CD4-positive, alpha-beta T cell (primary cell): Measurements from ENCODE around the gene ZNF775. TPM values are rescaled to one million over a fixed set of nuclear protein-coding genes. Genes with fewer than 3 reads are reported as not detected.

Source experiments
- ATAC-seq: fragments of 200-7000 bp; cut with Tn5 transposase; one replicate; pipeline ENCODE4 v1.10.0; 2022; ENCODE audit warnings: mild to moderate bottlenecking; ENCODE audit not compliant: poor library complexity
- CTCF ChIA-PET: fragments of 350-600 bp; sonication (Branson Sonifier 250); formaldehyde crosslinking; loops from one replicate; lab custom pipeline; 2021; ENCODE audit warnings: antibody characterized with exemption, inconsistent platforms; lab: Charles Lee
- POLR2A ChIA-PET: fragments of 350-600 bp; sonication (Branson Sonifier 250); formaldehyde crosslinking; loops from one replicate; lab custom pipeline; 2021; ENCODE audit warnings: antibody characterized with exemption, inconsistent platforms; lab: Charles Lee
- DNase-seq, 14 experiments: peaks; one replicate each; pipeline ENCODE4 v3.0.0-alpha.2; 2013 to 2020; ENCODE audit warnings: mixed read lengths in 2 of 14
- H3K27ac ChIP-seq, 2 donors: one replicate each; pipeline versions ENCODE4 v1.5.1 to v1.7.0; 2013; ENCODE audit warnings: low read length in 2 of 2, low read depth in 1 of 2, mild to moderate bottlenecking in 1 of 2
- H3K27me3 ChIP-seq, 2 experiments: 1 replicate in 1 of 2; 2 replicates in 1 of 2; pipeline versions ENCODE4 v1.6.1 to v1.7.0; 2013; ENCODE audit warnings: low read length in 2 of 2, control low read depth in 1 of 2, mild to moderate bottlenecking in 1 of 2, moderate library complexity in 1 of 2; ENCODE audit not compliant: insufficient read depth in 2 of 2, control insufficient read depth in 1 of 2
- H3K36me3 ChIP-seq: one replicate; pipeline ENCODE4 v1.6.1; 2013; ENCODE audit warnings: low read length, control low read depth; ENCODE audit not compliant: insufficient read depth
- H3K4me1 ChIP-seq: one replicate; pipeline ENCODE4 v1.6.1; 2013; ENCODE audit warnings: low read length, control low read depth; ENCODE audit not compliant: insufficient read depth
- H3K4me3 ChIP-seq: one replicate; pipeline ENCODE4 v1.5.1; 2013; ENCODE audit warnings: mild to moderate bottlenecking, low read length, moderate library complexity
- H3K9me3 ChIP-seq, 2 experiments: 1 replicate in 1 of 2; 2 replicates in 1 of 2; pipeline versions ENCODE4 v1.6.1 to v1.7.0; 2013; ENCODE audit warnings: low read length in 2 of 2, mild to moderate bottlenecking in 2 of 2, control low read depth in 1 of 2, moderate library complexity in 1 of 2; ENCODE audit not compliant: control insufficient read depth in 1 of 2, insufficient read depth in 1 of 2
- H3K27ac Mint-ChIP-seq: one replicate; pipeline ENCODE4 v1.8.0; 2020; ENCODE audit warnings: mixed read lengths
- H3K27me3 Mint-ChIP-seq: one replicate; pipeline ENCODE4 v1.8.0; 2021; ENCODE audit warnings: mixed read lengths
- H3K36me3 Mint-ChIP-seq: one replicate; pipeline ENCODE4 v1.8.0; 2021; ENCODE audit warnings: low read depth, mixed read lengths
- H3K4me1 Mint-ChIP-seq: one replicate; pipeline ENCODE4 v1.8.0; 2021; ENCODE audit warnings: low read depth, mixed read lengths
- H3K4me3 Mint-ChIP-seq: one replicate; pipeline ENCODE4 v1.8.0; 2020; ENCODE audit warnings: mild to moderate bottlenecking, mixed read lengths
- H3K9me3 Mint-ChIP-seq: one replicate; pipeline ENCODE4 v1.8.0; 2020; ENCODE audit warnings: mixed read lengths
- intact Hi-C, 2 experiments: fragments of 100-400 bp; cut with DNase I in 1 of 2; cut with micrococcal nuclease in 1 of 2; formaldehyde crosslinking; loops; one replicate each; pipeline versions ENCODE4 v1.15.1 to v1.9.0; 2023 to 2025; cut with DNase I, micrococcal nuclease
- total RNA-seq, 174 experiments: library from RNA in 2 of 174; stranded (reverse) in 2 of 174; gene quantifications; one replicate each; pipeline ENCODE4 v1.2.3 and lab custom pipeline; 2021 to 2026
- TF ChIP-seq, protein P1 (sequence below): fragments of 200-600 bp; IDR thresholded peaks from one replicate; pipeline ENCODE4 v1.8.0; 2022; ENCODE audit warnings: antibody characterized with exemption, mild to moderate bottlenecking

ZNF775 gene
- total RNA-seq, 2 experiments from 2014 or later, result 0.38 to 0.45 TPM

DNA sequence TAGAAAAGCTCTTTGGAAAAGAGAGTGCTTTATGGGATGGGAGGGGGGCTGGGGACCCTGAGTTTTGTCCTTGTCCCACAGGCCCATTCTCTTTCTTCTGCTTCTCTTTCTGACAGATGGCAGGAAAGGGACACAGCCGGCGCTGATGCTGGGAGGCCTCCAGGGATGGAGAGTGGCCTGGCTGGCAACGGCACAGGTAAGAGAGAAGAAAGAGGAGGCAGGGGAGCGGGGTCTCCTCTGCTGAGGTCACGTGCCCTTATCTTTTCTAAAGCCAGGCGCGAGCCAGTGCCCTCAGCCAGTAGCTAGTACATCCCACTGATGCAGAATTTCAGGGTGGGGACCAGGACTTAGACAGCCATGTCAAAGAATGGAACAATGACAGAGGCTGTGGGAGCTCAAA is 9.2 kb downstream of the ZNF775 start:
- DNase-seq (no peak), ATAC-seq (no peak)
- no peaks in the 10 kb centered on the region for H3K27me3 ChIP-seq
- no peak overlapping the region for H3K27ac ChIP-seq
- intact Hi-C loops, result no loop called here
- no peaks in the 10 kb centered on the region for H3K36me3 Mint-ChIP-seq
- peaks cover 3% of the 10 kb centered on the region for H3K36me3 ChIP-seq
- H3K9me3 ChIP-seq, result no peaks in the 10 kb centered on the region
- no peak overlapping the region for H3K27ac Mint-ChIP-seq
- POLR2A ChIA-PET, result interaction anchor here (0.6 kb wide), 1 partner anchor 764 kb away, joined by 3 read pairs; no protein-coding TSS in a partner anchor
- CTCF ChIA-PET, result no interaction called here
- H3K9me3 Mint-ChIP-seq, result no peaks in the 10 kb centered on the region
- H3K27me3 Mint-ChIP-seq, result no peaks in the 10 kb centered on the region
- no peaks in the 10 kb centered on the region for H3K4me1 Mint-ChIP-seq
- H3K4me3 Mint-ChIP-seq, result no peak overlapping the region
- TF ChIP-seq, protein P1, sequence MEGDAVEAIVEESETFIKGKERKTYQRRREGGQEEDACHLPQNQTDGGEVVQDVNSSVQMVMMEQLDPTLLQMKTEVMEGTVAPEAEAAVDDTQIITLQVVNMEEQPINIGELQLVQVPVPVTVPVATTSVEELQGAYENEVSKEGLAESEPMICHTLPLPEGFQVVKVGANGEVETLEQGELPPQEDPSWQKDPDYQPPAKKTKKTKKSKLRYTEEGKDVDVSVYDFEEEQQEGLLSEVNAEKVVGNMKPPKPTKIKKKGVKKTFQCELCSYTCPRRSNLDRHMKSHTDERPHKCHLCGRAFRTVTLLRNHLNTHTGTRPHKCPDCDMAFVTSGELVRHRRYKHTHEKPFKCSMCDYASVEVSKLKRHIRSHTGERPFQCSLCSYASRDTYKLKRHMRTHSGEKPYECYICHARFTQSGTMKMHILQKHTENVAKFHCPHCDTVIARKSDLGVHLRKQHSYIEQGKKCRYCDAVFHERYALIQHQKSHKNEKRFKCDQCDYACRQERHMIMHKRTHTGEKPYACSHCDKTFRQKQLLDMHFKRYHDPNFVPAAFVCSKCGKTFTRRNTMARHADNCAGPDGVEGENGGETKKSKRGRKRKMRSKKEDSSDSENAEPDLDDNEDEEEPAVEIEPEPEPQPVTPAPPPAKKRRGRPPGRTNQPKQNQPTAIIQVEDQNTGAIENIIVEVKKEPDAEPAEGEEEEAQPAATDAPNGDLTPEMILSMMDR, result no peak
- peaks cover 3% of the 10 kb centered on the region for H3K4me1 ChIP-seq
- H3K4me3 ChIP-seq, result no peak overlapping the region

DNA sequence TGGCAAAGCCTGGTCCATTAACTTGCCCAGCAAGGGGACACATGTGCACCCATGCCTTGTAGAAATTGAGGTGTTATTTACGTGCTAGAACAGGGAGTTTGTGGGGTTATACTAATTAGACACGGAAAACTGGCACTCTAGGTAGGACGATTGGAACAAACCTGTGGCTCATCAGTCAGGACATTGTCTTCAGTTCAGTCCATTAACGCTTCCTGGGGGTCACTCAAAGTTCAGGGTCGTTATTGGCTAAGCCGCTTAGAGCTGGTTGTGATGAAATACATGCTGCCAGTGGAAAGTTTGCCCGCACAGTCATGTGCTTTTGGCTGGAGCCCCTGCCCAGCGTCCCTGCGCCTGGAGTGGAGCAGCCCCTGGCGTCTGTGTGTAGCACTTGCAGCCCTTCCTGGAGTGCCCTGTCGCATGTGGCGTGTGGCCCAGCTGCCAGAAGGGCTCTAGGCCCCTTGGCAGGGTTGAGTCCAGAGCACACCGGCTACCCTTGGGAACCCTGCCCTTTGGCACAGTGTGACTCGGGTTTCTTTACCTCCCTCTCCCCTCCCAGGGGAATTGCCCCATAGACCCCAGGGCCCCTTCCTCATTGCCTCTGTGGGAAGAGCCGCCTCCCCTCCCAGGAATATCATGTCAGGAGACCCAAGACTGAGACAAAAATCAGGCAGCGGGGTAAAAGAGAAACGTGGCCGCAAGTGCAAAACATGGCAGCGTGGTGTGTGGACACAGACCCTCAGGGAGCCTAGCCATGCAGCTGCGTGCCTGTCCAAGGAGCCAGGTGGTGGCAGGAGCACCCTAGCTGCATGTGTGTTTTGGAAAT is 9.8 kb downstream of the ZNF775 start:
- Mint-ChIP-seq H3K4me1 (no peaks in the 10 kb centered on the region), H3K27me3 (no peaks in the 10 kb centered on the region), H3K9me3 (no peaks in the 10 kb centered on the region), H3K27ac (no peak overlapping the region), H3K36me3 (no peaks in the 10 kb centered on the region), H3K4me3 (no peak overlapping the region)
- Histone ChIP-seq H3K27ac (no peak overlapping the region), H3K27me3 (no peaks in the 10 kb centered on the region), H3K4me3 (no peak overlapping the region), H3K4me1 (peaks cover 3% of the 10 kb centered on the region), H3K9me3 (no peaks in the 10 kb centered on the region), H3K36me3 (peaks cover 3% of the 10 kb centered on the region)
- POLR2A ChIA-PET, result no interaction called here
- CTCF ChIA-PET, result interaction anchor here (0.7 kb wide), 1 partner anchor 24 kb away, joined by 4 read pairs; no protein-coding TSS in a partner anchor
- intact Hi-C loops, result no loop called here
- DNase-seq (peak in 2 of 14 experiments; percentile 44 to 50), ATAC-seq (no peak)
- TF ChIP-seq, protein P1, result no peak

DNA sequence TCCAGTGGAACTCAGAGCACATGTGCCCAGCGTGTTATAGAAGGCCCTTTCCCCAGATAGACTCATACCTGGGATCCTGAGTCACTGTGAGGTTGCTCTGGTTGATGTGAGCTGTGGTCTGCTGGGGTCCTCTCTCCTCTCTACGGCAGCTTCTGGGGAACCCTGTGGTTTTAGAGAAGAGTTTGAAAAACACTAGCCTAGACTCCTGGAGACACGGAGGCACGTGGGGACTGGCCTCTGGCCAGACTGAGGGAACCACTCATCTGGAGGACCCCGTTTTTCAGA is 10.3 kb downstream of the ZNF775 start:
- no peaks in the 10 kb centered on the region for H3K36me3 Mint-ChIP-seq
- Histone ChIP-seq H3K36me3 (peaks cover 3% of the 10 kb centered on the region), H3K4me1 (peaks cover 2% of the 10 kb centered on the region), H3K4me3 (no peak overlapping the region), H3K27ac (no peak overlapping the region), H3K27me3 (no peaks in the 10 kb centered on the region), H3K9me3 (no peaks in the 10 kb centered on the region)
- intact Hi-C loops, result no loop called here
- CTCF ChIA-PET, result interaction anchor here (0.7 kb wide), 1 partner anchor 24 kb away, joined by 4 read pairs; no protein-coding TSS in a partner anchor
- H3K4me1 Mint-ChIP-seq, result peaks cover 4% of the 10 kb centered on the region
- TF ChIP-seq, protein P1, result no peak
- POLR2A ChIA-PET, result no interaction called here
- H3K4me3 Mint-ChIP-seq, result no peak overlapping the region
- H3K9me3 Mint-ChIP-seq, result no peaks in the 10 kb centered on the region
- ATAC-seq (no peak), DNase-seq (no peak)
- no peaks in the 10 kb centered on the region for H3K27me3 Mint-ChIP-seq
- no peak overlapping the region for H3K27ac Mint-ChIP-seq
